ENCODE measurements around the gene TMEM266.

Gene TMEM266

DNA sequence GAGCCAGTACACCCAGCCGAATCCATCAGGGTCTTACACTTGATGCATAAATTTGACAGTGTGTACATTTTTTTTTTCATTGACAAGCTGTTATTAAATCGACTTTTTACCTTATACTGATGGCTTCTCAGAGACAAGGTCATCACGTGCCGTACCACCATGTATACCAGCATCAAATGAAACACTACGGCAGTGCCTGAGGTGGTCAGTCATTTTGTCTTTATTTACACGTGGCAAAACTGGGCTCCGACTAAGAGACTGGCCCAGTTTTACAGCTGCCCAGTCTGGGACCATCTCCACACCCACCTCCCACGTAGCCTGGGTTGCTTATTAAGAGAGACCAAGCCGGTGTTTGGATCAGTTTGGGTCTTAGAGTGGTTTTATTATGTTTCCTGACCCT, 57.4 kb downstream of the TMEM266 start:
- TF ChIP-seq, protein P1, sequence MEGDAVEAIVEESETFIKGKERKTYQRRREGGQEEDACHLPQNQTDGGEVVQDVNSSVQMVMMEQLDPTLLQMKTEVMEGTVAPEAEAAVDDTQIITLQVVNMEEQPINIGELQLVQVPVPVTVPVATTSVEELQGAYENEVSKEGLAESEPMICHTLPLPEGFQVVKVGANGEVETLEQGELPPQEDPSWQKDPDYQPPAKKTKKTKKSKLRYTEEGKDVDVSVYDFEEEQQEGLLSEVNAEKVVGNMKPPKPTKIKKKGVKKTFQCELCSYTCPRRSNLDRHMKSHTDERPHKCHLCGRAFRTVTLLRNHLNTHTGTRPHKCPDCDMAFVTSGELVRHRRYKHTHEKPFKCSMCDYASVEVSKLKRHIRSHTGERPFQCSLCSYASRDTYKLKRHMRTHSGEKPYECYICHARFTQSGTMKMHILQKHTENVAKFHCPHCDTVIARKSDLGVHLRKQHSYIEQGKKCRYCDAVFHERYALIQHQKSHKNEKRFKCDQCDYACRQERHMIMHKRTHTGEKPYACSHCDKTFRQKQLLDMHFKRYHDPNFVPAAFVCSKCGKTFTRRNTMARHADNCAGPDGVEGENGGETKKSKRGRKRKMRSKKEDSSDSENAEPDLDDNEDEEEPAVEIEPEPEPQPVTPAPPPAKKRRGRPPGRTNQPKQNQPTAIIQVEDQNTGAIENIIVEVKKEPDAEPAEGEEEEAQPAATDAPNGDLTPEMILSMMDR (IDR thresholded peaks at IDR 0.05) = no peak
- Mint-ChIP-seq H3K4me3 (no peak overlapping the region), H3K4me1 (peaks cover 22% of the 10 kb centered on the region), H3K36me3 (ENCODE audit: low read depth) (no peaks in the 10 kb centered on the region), H3K27ac (no peak overlapping the region), H3K9me3 (no peaks in the 10 kb centered on the region), H3K27me3 (ENCODE audit: low read depth, poor library complexity) (peaks cover 6% of the 10 kb centered on the region)
- no peak for DNase-seq

DNA sequence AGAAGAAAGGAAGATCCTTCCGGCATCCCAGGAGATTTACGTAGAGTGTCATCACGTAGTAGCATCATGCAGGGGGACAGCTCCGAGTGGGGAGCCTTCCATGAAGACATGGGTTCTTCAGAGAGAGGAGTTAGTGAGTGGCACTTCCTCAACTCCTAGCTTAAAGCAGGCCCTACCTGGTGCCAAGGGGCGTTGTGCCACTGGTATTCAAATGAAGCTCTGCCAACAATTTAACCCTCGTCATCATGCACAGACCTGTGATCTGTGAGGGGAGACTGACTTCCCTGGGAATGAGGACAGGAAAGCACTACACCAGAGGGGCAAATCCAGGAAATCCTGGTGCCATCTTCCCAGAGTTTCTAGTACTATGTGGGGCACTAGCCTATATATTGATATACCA, 59.0 kb downstream of the TMEM266 start:
- Mint-ChIP-seq H3K9me3 (peaks cover under 1% of the 10 kb centered on the region), H3K4me3 (no peak overlapping the region), H3K27me3 (ENCODE audit: low read depth, poor library complexity) (peaks cover 4% of the 10 kb centered on the region), H3K27ac (no peak overlapping the region), H3K4me1 (peaks cover 22% of the 10 kb centered on the region), H3K36me3 (ENCODE audit: low read depth) (no peaks in the 10 kb centered on the region)
- no peak for DNase-seq
- TF ChIP-seq, protein P1 (IDR thresholded peaks at IDR 0.05) = no peak

DNA sequence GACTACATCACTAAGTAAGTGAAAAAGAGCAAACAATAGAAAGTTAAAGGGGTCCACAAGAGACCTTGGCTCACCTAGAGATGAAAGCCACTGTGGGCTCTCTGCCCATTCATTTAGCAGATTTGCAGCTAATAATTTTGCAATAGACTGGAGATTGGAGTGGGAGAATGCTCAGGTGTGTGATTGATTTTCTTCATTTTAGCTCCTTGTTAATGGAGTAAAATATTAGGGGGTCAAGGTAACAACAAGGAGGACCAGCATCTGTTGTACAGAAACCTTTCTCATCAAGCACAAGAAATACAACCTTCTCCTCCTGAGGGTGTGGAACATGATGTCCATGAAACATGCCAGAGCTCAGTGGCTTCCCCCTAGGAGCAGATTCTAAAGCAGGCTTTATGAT, 63.2 kb downstream of the TMEM266 start:
- Mint-ChIP-seq H3K4me1 (peaks cover under 1% of the 10 kb centered on the region), H3K27me3 (ENCODE audit: low read depth, poor library complexity) (peaks cover 6% of the 10 kb centered on the region), H3K36me3 (ENCODE audit: low read depth) (no peaks in the 10 kb centered on the region), H3K4me3 (no peak overlapping the region), H3K9me3 (peaks cover 15% of the 10 kb centered on the region), H3K27ac (no peak overlapping the region)
- TF ChIP-seq, protein P1 (IDR thresholded peaks at IDR 0.05) = no peak
- DNase-seq = no peak

DNA sequence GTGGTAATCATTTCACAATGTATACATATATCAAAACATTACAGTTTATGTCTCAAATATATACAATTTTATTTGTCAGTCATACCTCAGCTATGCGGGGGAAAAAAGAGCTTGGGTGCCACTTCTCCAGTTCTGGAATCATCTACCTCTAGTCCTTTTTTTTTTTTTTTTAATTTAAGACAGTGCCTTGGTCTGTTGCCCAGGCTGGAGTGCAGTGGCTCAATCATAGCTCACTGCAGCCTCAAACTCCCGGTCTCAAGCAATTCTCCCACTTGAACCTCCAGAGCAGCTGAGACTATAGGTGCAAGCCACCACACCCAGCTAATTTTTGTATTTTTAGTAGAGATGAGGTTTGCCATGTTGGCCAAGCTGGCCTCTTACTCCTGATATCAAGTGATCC, 67.4 kb downstream of the TMEM266 start:
- TF ChIP-seq, protein P1 (IDR thresholded peaks at IDR 0.05) = no peak
- Mint-ChIP-seq H3K27me3 (ENCODE audit: low read depth, poor library complexity) (peaks cover 13% of the 10 kb centered on the region), H3K4me1 (no peaks in the 10 kb centered on the region), H3K36me3 (ENCODE audit: low read depth) (no peaks in the 10 kb centered on the region), H3K27ac (no peak overlapping the region), H3K4me3 (no peak overlapping the region), H3K9me3 (peaks cover 15% of the 10 kb centered on the region)
- no peak for DNase-seq

DNA sequence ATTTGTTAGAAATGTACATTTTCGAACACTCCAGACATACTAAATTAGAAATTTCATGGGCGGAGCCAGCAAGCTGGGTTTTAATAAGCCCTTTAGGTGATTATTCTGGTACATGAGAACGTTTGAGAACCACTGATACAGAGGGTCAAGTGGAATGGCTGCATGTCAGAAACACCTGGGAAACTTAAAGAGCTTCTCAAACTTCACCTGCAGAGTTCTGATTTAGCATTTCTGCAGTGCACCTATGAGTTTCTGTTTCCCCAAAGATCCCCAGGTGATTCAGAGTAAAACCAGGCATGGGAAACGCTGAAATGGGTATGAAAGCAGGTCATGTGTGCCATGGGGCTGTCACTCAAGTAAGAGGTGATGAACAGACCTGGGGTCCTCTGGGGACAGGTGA, 68.1 kb downstream of the TMEM266 start:
- no peak overlapping the region for H3K27ac Mint-ChIP-seq
- no peak for DNase-seq
- H3K4me1 Mint-ChIP-seq = no peaks in the 10 kb centered on the region
- peaks cover 15% of the 10 kb centered on the region for H3K9me3 Mint-ChIP-seq
- H3K27me3 Mint-ChIP-seq (ENCODE audit: low read depth, poor library complexity) = peaks cover 14% of the 10 kb centered on the region
- H3K36me3 Mint-ChIP-seq (ENCODE audit: low read depth) = no peaks in the 10 kb centered on the region
- no peak overlapping the region for H3K4me3 Mint-ChIP-seq
- TF ChIP-seq, protein P1 (IDR thresholded peaks at IDR 0.05) = no peak

DNA sequence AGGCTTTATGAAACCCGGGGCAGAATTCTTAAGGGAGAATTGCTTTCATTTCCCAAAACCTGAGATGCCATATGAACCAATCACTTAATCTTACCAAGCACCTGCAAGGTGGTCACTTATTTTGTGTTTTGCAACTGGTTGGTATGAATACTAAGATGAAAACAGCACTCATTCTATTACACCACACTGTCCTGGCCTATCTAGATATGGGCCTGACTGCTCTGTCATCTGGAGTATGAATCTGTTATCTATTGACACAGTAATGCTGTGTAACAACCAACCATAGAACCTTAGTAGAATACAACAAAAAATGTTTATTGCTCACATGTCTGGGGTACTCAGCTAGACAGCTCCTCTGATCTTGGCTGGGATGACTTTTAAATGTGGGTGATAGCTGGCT, 74.8 kb downstream of the TMEM266 start:
- Mint-ChIP-seq H3K27me3 (ENCODE audit: low read depth, poor library complexity) (peaks cover 19% of the 10 kb centered on the region), H3K4me1 (no peaks in the 10 kb centered on the region), H3K9me3 (no peaks in the 10 kb centered on the region), H3K27ac (no peak overlapping the region), H3K36me3 (ENCODE audit: low read depth) (no peaks in the 10 kb centered on the region), H3K4me3 (no peak overlapping the region)
- TF ChIP-seq, protein P1 (IDR thresholded peaks at IDR 0.05) = no peak
- DNase-seq = no peak

Measured in nephron progenitor cell (in vitro differentiated cells).